DOHH2 (cell line): ENCODE results near the gene PTPA.

Source experiments
- CTCF ChIP-seq: fragments of 200-600 bp; sonication (generic); IDR thresholded peaks from one replicate; pipeline ENCODE4 v1.5.1; 2014; ENCODE audit warnings: antibody characterized with exemption, mild to moderate bottlenecking, low read depth, low read length; ENCODE audit not compliant: poor library complexity, severe bottlenecking
- EZH2phosphoT487 ChIP-seq: fragments of 200-600 bp; sonication (generic); IDR thresholded peaks from 2 replicates; pipeline ENCODE4 v1.6.1; 2017; ENCODE audit warnings: borderline replicate concordance, mild to moderate bottlenecking, antibody characterized with exemption, low read length, moderate library complexity, mixed read lengths

GRCh38 chr9:129075996-129076639, 35.1 kb upstream of the PTPA start:
- TF ChIP-seq CTCF, result no peak
- no peak for TF ChIP-seq EZH2phosphoT487
